HEK293 (cell line): ENCODE measurements around the gene ABCC9.

ENCODE experiments used
- CTCF ChIA-PET: fragments of 350-600 bp; formaldehyde crosslinking; extraction: SDS; loops from one replicate; lab custom pipeline; 2021; ENCODE audit warnings: antibody characterized with exemption; lab: Yijun Ruan, JAX
- POLR2A ChIA-PET: fragments of 300-600 bp; formaldehyde crosslinking; extraction: SDS; loops from one replicate; lab custom pipeline; 2020; ENCODE audit warnings: antibody characterized with exemption, inconsistent platforms; lab: Yijun Ruan, JAX
- H3K27ac ChIP-seq: fragments of 200-500 bp; sonication (Bioruptor generic); 2 replicates; pipeline ENCODE4 v1.5.1; 2014; ENCODE audit warnings: low read depth, low read length, control low read depth, inconsistent platforms; ENCODE audit errors: extremely low read depth
- H3K36me3 ChIP-seq, 2 experiments: fragments of 200-500 bp in 1 of 2; sonication (Bioruptor generic) in 1 of 2; 1 replicate in 1 of 2; 2 replicates in 1 of 2; pipeline ENCODE4 v1.5.1; 2014 to 2017; ENCODE audit warnings: inconsistent platforms in 2 of 2, low read length in 2 of 2; ENCODE audit not compliant: control insufficient read depth in 2 of 2, insufficient read depth in 1 of 2
- H3K4me1 ChIP-seq: fragments of 200-500 bp; sonication (Bioruptor generic); 2 replicates; pipeline ENCODE4 v1.5.1; 2014; ENCODE audit warnings: mild to moderate bottlenecking, low read length, inconsistent platforms; ENCODE audit not compliant: control insufficient read depth, insufficient read depth
- H3K4me3 ChIP-seq: 2 replicates; pipeline ENCODE4 v1.5.1; 2011; ENCODE audit warnings: low read depth, mild to moderate bottlenecking, control low read depth, low read length, moderate library complexity
- H3K9me3 ChIP-seq: fragments of 200-500 bp; sonication (Bioruptor generic); 2 replicates; pipeline ENCODE4 v1.5.1; 2014; ENCODE audit warnings: low read depth, low read length, inconsistent platforms; ENCODE audit not compliant: control insufficient read depth, insufficient read depth
- BCL11A ChIP-seq: fragments of 450-650 bp; formaldehyde crosslinking; IDR thresholded peaks from 2 replicates; pipeline ENCODE4 v1.5.1; 2016; ENCODE audit warnings: low read depth, missing biosample characterization, missing genetic modification characterization
- EGR2 ChIP-seq: fragments of 450-650 bp; formaldehyde crosslinking; IDR thresholded peaks from 2 replicates; pipeline ENCODE4 v1.5.1; 2016; ENCODE audit warnings: low read depth, missing biosample characterization, missing genetic modification characterization
- GLIS1 ChIP-seq: fragments of 450-650 bp; formaldehyde crosslinking; IDR thresholded peaks from 2 replicates; pipeline ENCODE4 v1.5.1; 2016; ENCODE audit warnings: missing biosample characterization, missing genetic modification characterization
- KLF17 ChIP-seq: fragments of 450-650 bp; formaldehyde crosslinking; IDR thresholded peaks from 2 replicates; pipeline ENCODE4 v1.5.1; 2016; ENCODE audit warnings: missing biosample characterization, missing genetic modification characterization
- OSR2 ChIP-seq: fragments of 450-650 bp; formaldehyde crosslinking; IDR thresholded peaks from 2 replicates; pipeline ENCODE4 v1.5.1; 2016; ENCODE audit warnings: missing biosample characterization, missing genetic modification characterization
- REPIN1 ChIP-seq: fragments of 450-650 bp; formaldehyde crosslinking; IDR thresholded peaks from 2 replicates; pipeline ENCODE4 v1.5.1; 2017; ENCODE audit warnings: missing biosample characterization, missing genetic modification characterization, low read depth
- SCRT1 ChIP-seq: fragments of 450-650 bp; formaldehyde crosslinking; IDR thresholded peaks from 2 replicates; pipeline ENCODE4 v1.5.1; 2016; ENCODE audit warnings: missing biosample characterization, missing genetic modification characterization, borderline replicate concordance
- ZBTB6 ChIP-seq: fragments of 450-650 bp; formaldehyde crosslinking; IDR thresholded peaks from 2 replicates; pipeline ENCODE4 v1.5.1; 2017; ENCODE audit warnings: missing biosample characterization, missing genetic modification characterization
- ZNF155 ChIP-seq: fragments of 450-650 bp; formaldehyde crosslinking; IDR thresholded peaks from 2 replicates; pipeline ENCODE4 v1.5.1; 2016; ENCODE audit warnings: missing biosample characterization, missing genetic modification characterization
- ZNF202 ChIP-seq: fragments of 450-650 bp; formaldehyde crosslinking; IDR thresholded peaks from 2 replicates; pipeline ENCODE4 v1.5.1; 2016; ENCODE audit warnings: missing biosample characterization, missing genetic modification characterization, borderline replicate concordance
- ZNF274 ChIP-seq, 2 experiments: fragments of 200-500 bp in 1 of 2; fragments of 450-650 bp in 1 of 2; sonication (Bioruptor generic) in 1 of 2; formaldehyde crosslinking in 1 of 2; IDR thresholded peaks; 2 replicates each; pipeline versions ENCODE4 v1.5.1 to v1.6.1; 2014 to 2016; ENCODE audit warnings: borderline replicate concordance in 1 of 2, inconsistent platforms in 1 of 2, low read length in 1 of 2, missing biosample characterization in 1 of 2, missing genetic modification characterization in 1 of 2
- ZNF324 ChIP-seq: fragments of 450-650 bp; formaldehyde crosslinking; IDR thresholded peaks from 2 replicates; pipeline ENCODE4 v1.5.1; 2016; ENCODE audit warnings: missing biosample characterization, missing genetic modification characterization
- ZNF473 ChIP-seq: fragments of 450-650 bp; formaldehyde crosslinking; IDR thresholded peaks from 2 replicates; pipeline ENCODE4 v1.5.1; 2017; ENCODE audit warnings: missing biosample characterization, missing genetic modification characterization
- ZNF514 ChIP-seq: fragments of 450-650 bp; formaldehyde crosslinking; IDR thresholded peaks from 2 replicates; pipeline ENCODE4 v1.5.1; 2016; ENCODE audit warnings: missing biosample characterization, missing genetic modification characterization
- ZNF529 ChIP-seq: fragments of 450-650 bp; formaldehyde crosslinking; IDR thresholded peaks from 2 replicates; pipeline ENCODE4 v1.5.1; 2017; ENCODE audit warnings: missing genetic modification characterization, missing biosample characterization; ENCODE audit not compliant: insufficient replicate concordance
- ZNF549 ChIP-seq: fragments of 450-650 bp; IDR thresholded peaks from 2 replicates; pipeline ENCODE4 v1.5.1; 2018; ENCODE audit warnings: missing biosample characterization, missing genetic modification characterization, mild to moderate bottlenecking, inconsistent platforms, moderate library complexity
- ZSCAN16 ChIP-seq: fragments of 450-650 bp; formaldehyde crosslinking; IDR thresholded peaks from 2 replicates; pipeline ENCODE4 v1.5.1; 2016; ENCODE audit warnings: missing biosample characterization, missing genetic modification characterization
- TF ChIP-seq, protein P1 (sequence below): fragments of 450-650 bp; formaldehyde crosslinking; IDR thresholded peaks from 2 replicates; pipeline ENCODE4 v1.5.1; 2016; ENCODE audit warnings: missing biosample characterization, missing genetic modification characterization, borderline replicate concordance
- TF ChIP-seq, protein P2 (sequence below): fragments of 450-650 bp; formaldehyde crosslinking; IDR thresholded peaks from 2 replicates; pipeline ENCODE4 v1.5.1; 2016; ENCODE audit warnings: missing biosample characterization, missing genetic modification characterization, borderline replicate concordance

Gene ABCC9

GRCh38 chr12:21769307-21769706 lies 171.9 kb downstream of the ABCC9 start (continued):
- TF ChIP-seq ZNF274 (IDR thresholded peaks at IDR 0.05; ENCODE audit: low read length) (no peak), ZNF274 (tag by site-specific recombination; IDR thresholded peaks at IDR 0.05; ENCODE audit: borderline replicate concordance) (no peak)

DNA sequence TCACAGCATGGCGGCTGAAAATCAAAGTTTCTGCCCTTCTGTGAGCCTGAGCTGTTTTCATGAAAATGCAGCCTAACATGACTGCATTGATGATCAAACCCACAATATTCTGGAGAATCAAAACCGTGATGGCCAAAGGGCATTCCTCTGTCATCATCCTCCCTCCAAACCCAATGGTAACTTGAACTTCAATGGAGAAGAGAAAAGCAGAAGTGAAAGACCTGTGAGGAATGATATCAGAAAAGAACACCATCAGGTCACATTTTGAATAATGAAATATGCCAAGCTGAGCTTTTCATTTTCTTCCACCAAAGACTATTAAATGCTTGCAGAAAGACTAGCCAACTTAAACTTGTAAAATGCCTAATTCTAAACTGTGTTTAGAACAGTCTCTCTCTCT lies 174.8 kb downstream of the ABCC9 start:
- ChIA-PET CTCF (interaction anchor here (0.6 kb wide), 1 partner anchor 69 kb away, joined by 4 read pairs; no protein-coding TSS in a partner anchor), POLR2A (interaction anchor here (0.7 kb wide), 1 partner anchor 10 kb away, joined by 7 read pairs; no protein-coding TSS in a partner anchor)
- no peaks in the 10 kb centered on the region for H3K4me1 ChIP-seq
- no peaks in the 10 kb centered on the region for H3K9me3 ChIP-seq
- H3K36me3 ChIP-seq, result peaks cover 0 to 61% of the 10 kb centered on the region in 2 experiments; a peak in 1 of 3 replicates
- H3K27ac ChIP-seq, result no peak overlapping the region
- H3K4me3 ChIP-seq, result no peak overlapping the region
- TF ChIP-seq REPIN1 (tag by site-specific recombination) (no peak), OSR2 (tag by site-specific recombination) (no peak), ZNF202 (tag by site-specific recombination) (no peak), BCL11A (tag by site-specific recombination) (no peak), ZNF529 (tag by site-specific recombination) (no peak), ZNF324 (tag by site-specific recombination) (no peak), ZNF473 (tag by site-specific recombination) (no peak), ZNF514 (tag by site-specific recombination) (no peak)
- TF ChIP-seq, protein P1, sequence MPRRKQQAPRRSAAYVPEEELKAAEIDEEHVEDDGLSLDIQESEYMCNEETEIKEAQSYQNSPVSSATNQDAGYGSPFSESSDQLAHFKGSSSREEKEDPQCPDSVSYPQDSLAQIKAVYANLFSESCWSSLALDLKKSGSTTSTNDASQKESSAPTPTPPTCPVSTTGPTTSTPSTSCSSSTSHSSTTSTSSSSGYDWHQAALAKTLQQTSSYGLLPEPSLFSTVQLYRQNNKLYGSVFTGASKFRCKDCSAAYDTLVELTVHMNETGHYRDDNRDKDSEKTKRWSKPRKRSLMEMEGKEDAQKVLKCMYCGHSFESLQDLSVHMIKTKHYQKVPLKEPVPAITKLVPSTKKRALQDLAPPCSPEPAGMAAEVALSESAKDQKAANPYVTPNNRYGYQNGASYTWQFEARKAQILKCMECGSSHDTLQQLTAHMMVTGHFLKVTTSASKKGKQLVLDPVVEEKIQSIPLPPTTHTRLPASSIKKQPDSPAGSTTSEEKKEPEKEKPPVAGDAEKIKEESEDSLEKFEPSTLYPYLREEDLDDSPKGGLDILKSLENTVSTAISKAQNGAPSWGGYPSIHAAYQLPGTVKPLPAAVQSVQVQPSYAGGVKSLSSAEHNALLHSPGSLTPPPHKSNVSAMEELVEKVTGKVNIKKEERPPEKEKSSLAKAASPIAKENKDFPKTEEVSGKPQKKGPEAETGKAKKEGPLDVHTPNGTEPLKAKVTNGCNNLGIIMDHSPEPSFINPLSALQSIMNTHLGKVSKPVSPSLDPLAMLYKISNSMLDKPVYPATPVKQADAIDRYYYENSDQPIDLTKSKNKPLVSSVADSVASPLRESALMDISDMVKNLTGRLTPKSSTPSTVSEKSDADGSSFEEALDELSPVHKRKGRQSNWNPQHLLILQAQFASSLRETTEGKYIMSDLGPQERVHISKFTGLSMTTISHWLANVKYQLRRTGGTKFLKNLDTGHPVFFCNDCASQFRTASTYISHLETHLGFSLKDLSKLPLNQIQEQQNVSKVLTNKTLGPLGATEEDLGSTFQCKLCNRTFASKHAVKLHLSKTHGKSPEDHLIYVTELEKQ (tag by site-specific recombination), result no peak
- TF ChIP-seq, protein P2, sequence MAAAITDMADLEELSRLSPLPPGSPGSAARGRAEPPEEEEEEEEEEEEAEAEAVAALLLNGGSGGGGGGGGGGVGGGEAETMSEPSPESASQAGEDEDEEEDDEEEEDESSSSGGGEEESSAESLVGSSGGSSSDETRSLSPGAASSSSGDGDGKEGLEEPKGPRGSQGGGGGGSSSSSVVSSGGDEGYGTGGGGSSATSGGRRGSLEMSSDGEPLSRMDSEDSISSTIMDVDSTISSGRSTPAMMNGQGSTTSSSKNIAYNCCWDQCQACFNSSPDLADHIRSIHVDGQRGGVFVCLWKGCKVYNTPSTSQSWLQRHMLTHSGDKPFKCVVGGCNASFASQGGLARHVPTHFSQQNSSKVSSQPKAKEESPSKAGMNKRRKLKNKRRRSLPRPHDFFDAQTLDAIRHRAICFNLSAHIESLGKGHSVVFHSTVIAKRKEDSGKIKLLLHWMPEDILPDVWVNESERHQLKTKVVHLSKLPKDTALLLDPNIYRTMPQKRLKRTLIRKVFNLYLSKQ (tag by site-specific recombination), result no peak

DNA sequence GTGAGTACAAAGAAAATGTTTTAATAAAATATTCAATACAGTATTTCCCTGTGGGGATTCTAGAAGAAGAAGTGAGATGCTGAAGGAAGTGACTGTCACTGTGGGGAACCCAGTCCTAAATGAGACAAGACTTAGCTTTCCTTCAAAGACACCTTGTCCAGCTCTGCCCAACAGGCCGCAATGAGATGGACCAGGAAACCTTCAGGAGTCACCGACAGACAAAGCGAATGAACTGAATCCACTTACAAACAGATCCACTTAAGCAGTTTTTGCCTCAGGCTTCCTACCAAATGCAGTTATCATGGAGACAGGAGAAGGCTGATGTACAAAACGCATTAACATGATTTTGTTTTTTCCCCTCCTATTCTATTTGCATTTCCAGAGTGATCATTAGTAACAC lies 176.3 kb downstream of the ABCC9 start:
- TF ChIP-seq KLF17 (tag by site-specific recombination), result no peak
- no peak for TF ChIP-seq ZNF155 (tag by site-specific recombination)
- no peak for TF ChIP-seq GLIS1 (tag by site-specific recombination)
- TF ChIP-seq ZNF549 (tag by site-specific recombination), result no peak
- no peak for TF ChIP-seq OSR2 (tag by site-specific recombination)
- TF ChIP-seq ZNF529 (tag by site-specific recombination), result no peak
- TF ChIP-seq SCRT1 (tag by site-specific recombination), result no peak
- TF ChIP-seq EGR2 (tag by site-specific recombination), result no peak
- TF ChIP-seq ZSCAN16 (tag by site-specific recombination), result no peak
- no peak for TF ChIP-seq ZBTB6 (tag by site-specific recombination)
- Histone ChIP-seq H3K4me3 (no peak overlapping the region), H3K9me3 (no peaks in the 10 kb centered on the region), H3K27ac (no peak overlapping the region), H3K36me3 (peaks cover 0 to 48% of the 10 kb centered on the region in 2 experiments; a peak in 1 of 3 replicates), H3K4me1 (no peaks in the 10 kb centered on the region)
- CTCF ChIA-PET, result no interaction called here
- POLR2A ChIA-PET, result no interaction called here
